ENCODE data around the gene SPDYE16. TPM values are rescaled to one million over a fixed set of nuclear protein-coding genes. Genes with fewer than 3 reads are reported as not detected.
"Not testable (repeated sequence)": the region's sequence is repeated elsewhere in the genome, so short reads cannot be mapped to it uniquely, and the experiment has no call there.

The SPDYE16 gene
- total RNA-seq, 6 experiments from 2014 or later: 0.07 TPM; not detected in 5

- H3K9me3 Mint-ChIP-seq; H3K27me3 Mint-ChIP-seq (ENCODE audit: insufficient read depth); H3K36me3 Mint-ChIP-seq (ENCODE audit: low read depth); DNase-seq; H3K4me1 Mint-ChIP-seq (ENCODE audit: low read depth); H3K27ac Mint-ChIP-seq; H3K4me3 Mint-ChIP-seq: not testable (repeated sequence)
Measured at GRCh38 chr7:76502224-76502623, 40.9 kb downstream of the SPDYE16 start.

- H3K9me3 Mint-ChIP-seq; H3K4me3 Mint-ChIP-seq; H3K4me1 Mint-ChIP-seq (ENCODE audit: low read depth); DNase-seq; H3K27ac Mint-ChIP-seq; H3K27me3 Mint-ChIP-seq (ENCODE audit: insufficient read depth); H3K36me3 Mint-ChIP-seq (ENCODE audit: low read depth): not testable (repeated sequence)
Measured at GRCh38 chr7:76499924-76500241, 43.2 kb downstream of the SPDYE16 start.

- H3K36me3 Mint-ChIP-seq (ENCODE audit: low read depth); H3K4me1 Mint-ChIP-seq (ENCODE audit: low read depth); DNase-seq; H3K4me3 Mint-ChIP-seq; H3K9me3 Mint-ChIP-seq; H3K27me3 Mint-ChIP-seq (ENCODE audit: insufficient read depth); H3K27ac Mint-ChIP-seq: not testable (repeated sequence)
Measured at GRCh38 chr7:76499201-76499923, 43.7 kb downstream of the SPDYE16 start.

GRCh38 chr7:76498583-76499200, 44.4 kb downstream of the SPDYE16 start:
- not testable (repeated sequence) for H3K27me3 Mint-ChIP-seq (ENCODE audit: insufficient read depth); H3K27ac Mint-ChIP-seq; H3K4me3 Mint-ChIP-seq; H3K9me3 Mint-ChIP-seq; H3K4me1 Mint-ChIP-seq (ENCODE audit: low read depth); H3K36me3 Mint-ChIP-seq (ENCODE audit: low read depth); DNase-seq

GRCh38 chr7:76497918-76498582, 45.0 kb downstream of the SPDYE16 start:
- H3K36me3 Mint-ChIP-seq (ENCODE audit: low read depth); H3K4me1 Mint-ChIP-seq (ENCODE audit: low read depth); H3K27me3 Mint-ChIP-seq (ENCODE audit: insufficient read depth); DNase-seq; H3K9me3 Mint-ChIP-seq; H3K4me3 Mint-ChIP-seq; H3K27ac Mint-ChIP-seq: not testable (repeated sequence)

- not testable (repeated sequence) for H3K4me3 Mint-ChIP-seq; H3K27me3 Mint-ChIP-seq (ENCODE audit: insufficient read depth); H3K27ac Mint-ChIP-seq; H3K36me3 Mint-ChIP-seq (ENCODE audit: low read depth); H3K9me3 Mint-ChIP-seq; H3K4me1 Mint-ChIP-seq (ENCODE audit: low read depth); DNase-seq
Measured at GRCh38 chr7:76495717-76496116, 47.4 kb downstream of the SPDYE16 start.

- H3K27me3 Mint-ChIP-seq (ENCODE audit: insufficient read depth); DNase-seq; H3K4me1 Mint-ChIP-seq (ENCODE audit: low read depth); H3K27ac Mint-ChIP-seq; H3K36me3 Mint-ChIP-seq (ENCODE audit: low read depth); H3K4me3 Mint-ChIP-seq; H3K9me3 Mint-ChIP-seq: not testable (repeated sequence)
Measured at GRCh38 chr7:76492139-76492538, 51.0 kb downstream of the SPDYE16 start.

- DNase-seq; H3K9me3 Mint-ChIP-seq; H3K27ac Mint-ChIP-seq; H3K27me3 Mint-ChIP-seq (ENCODE audit: insufficient read depth); H3K4me1 Mint-ChIP-seq (ENCODE audit: low read depth); H3K36me3 Mint-ChIP-seq (ENCODE audit: low read depth); H3K4me3 Mint-ChIP-seq: not testable (repeated sequence)
Measured at GRCh38 chr7:76487969-76488368, 55.1 kb downstream of the SPDYE16 start.

GRCh38 chr7:76486618-76487017, 56.5 kb downstream of the SPDYE16 start:
- H3K4me3 Mint-ChIP-seq; H3K9me3 Mint-ChIP-seq; H3K27ac Mint-ChIP-seq; DNase-seq; H3K27me3 Mint-ChIP-seq (ENCODE audit: insufficient read depth); H3K36me3 Mint-ChIP-seq (ENCODE audit: low read depth); H3K4me1 Mint-ChIP-seq (ENCODE audit: low read depth): not testable (repeated sequence)

GRCh38 chr7:76485822-76486610, 57.1 kb downstream of the SPDYE16 start:
- not testable (repeated sequence) for H3K27me3 Mint-ChIP-seq (ENCODE audit: insufficient read depth); H3K9me3 Mint-ChIP-seq; H3K27ac Mint-ChIP-seq; DNase-seq; H3K4me3 Mint-ChIP-seq; H3K36me3 Mint-ChIP-seq (ENCODE audit: low read depth); H3K4me1 Mint-ChIP-seq (ENCODE audit: low read depth)

- not testable (repeated sequence) for H3K9me3 Mint-ChIP-seq; H3K27me3 Mint-ChIP-seq (ENCODE audit: insufficient read depth); DNase-seq; H3K4me3 Mint-ChIP-seq; H3K27ac Mint-ChIP-seq; H3K36me3 Mint-ChIP-seq (ENCODE audit: low read depth); H3K4me1 Mint-ChIP-seq (ENCODE audit: low read depth)
Measured at GRCh38 chr7:76484456-76484855, 58.6 kb downstream of the SPDYE16 start.

GRCh38 chr7:76483081-76483480, 60.0 kb downstream of the SPDYE16 start:
- H3K4me1 Mint-ChIP-seq (ENCODE audit: low read depth); H3K4me3 Mint-ChIP-seq; H3K9me3 Mint-ChIP-seq; H3K27me3 Mint-ChIP-seq (ENCODE audit: insufficient read depth); DNase-seq; H3K27ac Mint-ChIP-seq; H3K36me3 Mint-ChIP-seq (ENCODE audit: low read depth): not testable (repeated sequence)

GRCh38 chr7:76482660-76483059, 60.4 kb downstream of the SPDYE16 start:
- not testable (repeated sequence) for H3K4me3 Mint-ChIP-seq; H3K36me3 Mint-ChIP-seq (ENCODE audit: low read depth); DNase-seq; H3K9me3 Mint-ChIP-seq; H3K27ac Mint-ChIP-seq; H3K27me3 Mint-ChIP-seq (ENCODE audit: insufficient read depth); H3K4me1 Mint-ChIP-seq (ENCODE audit: low read depth)

Data from HFFc6 (cell line).